H1 (cell line): ENCODE measurements around the gene WDR37. TPM values are rescaled to one million over a fixed set of nuclear protein-coding genes. Genes with fewer than 3 reads are reported as not detected.

Experiments
- CBX8 ChIP-seq: fragments of 300-800, 300-1000 bp; sonication (generic); IDR thresholded peaks from 2 replicates; pipeline ENCODE4 v1.7.1; 2016; ENCODE audit warnings: low read depth, low read length, borderline replicate concordance
- CHD1 ChIP-seq: IDR thresholded peaks from 2 replicates; pipeline ENCODE4 v1.6.1; 2012; ENCODE audit warnings: low read depth, low read length, improper control_type of control experiment
- CHD2 ChIP-seq: IDR thresholded peaks from 2 replicates; pipeline ENCODE4 v1.6.1; 2012; ENCODE audit warnings: low read length, improper control_type of control experiment
- CREB1 ChIP-seq: IDR thresholded peaks from 2 replicates; pipeline ENCODE4 v1.6.1; 2012; ENCODE audit warnings: inconsistent platforms
- EP300 ChIP-seq, 2 experiments: IDR thresholded peaks; 1 replicate in 1 of 2; 2 replicates in 1 of 2; pipeline ENCODE4 v1.6.1; 2011 to 2012; ENCODE audit warnings: low read depth in 2 of 2, low read length in 2 of 2, mild to moderate bottlenecking in 2 of 2, borderline replicate concordance in 1 of 2, inconsistent platforms in 1 of 2, moderate library complexity in 1 of 2
- HDAC2 ChIP-seq, 2 experiments: fragments of 300-600 bp in 1 of 2; sonication (generic) in 1 of 2; IDR thresholded peaks; 2 replicates each; pipeline ENCODE4 v1.6.1; 2011 to 2012; ENCODE audit warnings: low read depth in 2 of 2, low read length in 2 of 2, mild to moderate bottlenecking in 2 of 2, moderate library complexity in 2 of 2, borderline replicate concordance in 1 of 2, inconsistent platforms in 1 of 2
- ZNF274 ChIP-seq: IDR thresholded peaks from 2 replicates; pipeline ENCODE4 v1.7.0; 2012; ENCODE audit warnings: low read length, borderline replicate concordance; ENCODE audit errors: extremely low read depth
- polyA plus RNA-seq, 7 experiments: library from polyadenylated mRNA; depleted of rRNA in 3 of 7; stranded (reverse) in 5 of 7; unstranded in 2 of 7; fragments of >200 nt in 5 of 7; fragments of 200-250 nt in 2 of 7; gene quantifications; 1 replicate in 5 of 7; 2 replicates in 1 of 7; 4 replicates in 1 of 7; pipeline versions ENCODE4 v1.2.1 to v1.2.3, GENCODE V29; 2011 to 2013; ENCODE audit warnings: missing spikeins in 2 of 7, mixed read lengths in 2 of 7
- total RNA-seq: library from RNA; stranded (reverse); fragmentation: NEBNext Ultra II Directional; extraction: Animal tissue kit (Norgen Biotek cat#: 25700); gene quantifications from 2 replicates; pipeline ENCODE4 v1.2.1, GENCODE V29; 2021
- TF ChIP-seq, protein P1 (sequence below): fragments of 300-600 bp; sonication (generic); IDR thresholded peaks from 2 replicates; pipeline ENCODE4 v1.7.1; 2012; ENCODE audit warnings: low read length, moderate library complexity, mild to moderate bottlenecking, inconsistent platforms; ENCODE audit not compliant: insufficient replicate concordance
- TF ChIP-seq, protein P2 (sequence below): IDR thresholded peaks from 2 replicates; pipeline ENCODE4 v1.6.1; 2012; ENCODE audit warnings: inconsistent platforms
- TF ChIP-seq, protein P3 (sequence below): IDR thresholded peaks from 2 replicates; pipeline ENCODE4 v1.6.1; 2011; ENCODE audit warnings: low read length, improper control_type of control experiment

WDR37 gene
- total and polyA plus RNA-seq, 2 of the 8 experiments (the other 6 are each of a cell fraction or from before 2014, with no cell fraction given) = 9.6 to 12.0 TPM

DNA sequence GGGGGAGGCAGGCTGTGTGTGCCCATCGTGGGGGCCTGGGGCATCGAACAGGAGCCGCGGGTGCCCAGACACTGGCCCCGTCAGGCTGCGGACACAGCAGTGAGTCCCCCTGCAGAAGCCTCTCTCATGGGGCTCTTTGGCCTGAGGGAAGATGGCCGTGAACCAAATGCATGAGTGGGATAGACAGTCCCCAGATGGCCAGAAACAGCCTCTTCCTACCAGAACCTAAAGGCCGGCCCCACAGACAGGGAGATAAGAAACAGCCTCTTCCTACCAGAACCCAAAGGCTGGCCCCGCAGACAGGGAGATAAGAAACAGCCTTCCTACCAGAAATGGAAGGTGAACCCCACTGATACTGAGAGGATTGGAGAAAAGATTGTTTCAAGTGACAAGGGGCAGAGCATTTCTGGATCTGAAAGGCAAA, 47.1 kb upstream of the WDR37 start (continued):
- TF ChIP-seq, protein P1, sequence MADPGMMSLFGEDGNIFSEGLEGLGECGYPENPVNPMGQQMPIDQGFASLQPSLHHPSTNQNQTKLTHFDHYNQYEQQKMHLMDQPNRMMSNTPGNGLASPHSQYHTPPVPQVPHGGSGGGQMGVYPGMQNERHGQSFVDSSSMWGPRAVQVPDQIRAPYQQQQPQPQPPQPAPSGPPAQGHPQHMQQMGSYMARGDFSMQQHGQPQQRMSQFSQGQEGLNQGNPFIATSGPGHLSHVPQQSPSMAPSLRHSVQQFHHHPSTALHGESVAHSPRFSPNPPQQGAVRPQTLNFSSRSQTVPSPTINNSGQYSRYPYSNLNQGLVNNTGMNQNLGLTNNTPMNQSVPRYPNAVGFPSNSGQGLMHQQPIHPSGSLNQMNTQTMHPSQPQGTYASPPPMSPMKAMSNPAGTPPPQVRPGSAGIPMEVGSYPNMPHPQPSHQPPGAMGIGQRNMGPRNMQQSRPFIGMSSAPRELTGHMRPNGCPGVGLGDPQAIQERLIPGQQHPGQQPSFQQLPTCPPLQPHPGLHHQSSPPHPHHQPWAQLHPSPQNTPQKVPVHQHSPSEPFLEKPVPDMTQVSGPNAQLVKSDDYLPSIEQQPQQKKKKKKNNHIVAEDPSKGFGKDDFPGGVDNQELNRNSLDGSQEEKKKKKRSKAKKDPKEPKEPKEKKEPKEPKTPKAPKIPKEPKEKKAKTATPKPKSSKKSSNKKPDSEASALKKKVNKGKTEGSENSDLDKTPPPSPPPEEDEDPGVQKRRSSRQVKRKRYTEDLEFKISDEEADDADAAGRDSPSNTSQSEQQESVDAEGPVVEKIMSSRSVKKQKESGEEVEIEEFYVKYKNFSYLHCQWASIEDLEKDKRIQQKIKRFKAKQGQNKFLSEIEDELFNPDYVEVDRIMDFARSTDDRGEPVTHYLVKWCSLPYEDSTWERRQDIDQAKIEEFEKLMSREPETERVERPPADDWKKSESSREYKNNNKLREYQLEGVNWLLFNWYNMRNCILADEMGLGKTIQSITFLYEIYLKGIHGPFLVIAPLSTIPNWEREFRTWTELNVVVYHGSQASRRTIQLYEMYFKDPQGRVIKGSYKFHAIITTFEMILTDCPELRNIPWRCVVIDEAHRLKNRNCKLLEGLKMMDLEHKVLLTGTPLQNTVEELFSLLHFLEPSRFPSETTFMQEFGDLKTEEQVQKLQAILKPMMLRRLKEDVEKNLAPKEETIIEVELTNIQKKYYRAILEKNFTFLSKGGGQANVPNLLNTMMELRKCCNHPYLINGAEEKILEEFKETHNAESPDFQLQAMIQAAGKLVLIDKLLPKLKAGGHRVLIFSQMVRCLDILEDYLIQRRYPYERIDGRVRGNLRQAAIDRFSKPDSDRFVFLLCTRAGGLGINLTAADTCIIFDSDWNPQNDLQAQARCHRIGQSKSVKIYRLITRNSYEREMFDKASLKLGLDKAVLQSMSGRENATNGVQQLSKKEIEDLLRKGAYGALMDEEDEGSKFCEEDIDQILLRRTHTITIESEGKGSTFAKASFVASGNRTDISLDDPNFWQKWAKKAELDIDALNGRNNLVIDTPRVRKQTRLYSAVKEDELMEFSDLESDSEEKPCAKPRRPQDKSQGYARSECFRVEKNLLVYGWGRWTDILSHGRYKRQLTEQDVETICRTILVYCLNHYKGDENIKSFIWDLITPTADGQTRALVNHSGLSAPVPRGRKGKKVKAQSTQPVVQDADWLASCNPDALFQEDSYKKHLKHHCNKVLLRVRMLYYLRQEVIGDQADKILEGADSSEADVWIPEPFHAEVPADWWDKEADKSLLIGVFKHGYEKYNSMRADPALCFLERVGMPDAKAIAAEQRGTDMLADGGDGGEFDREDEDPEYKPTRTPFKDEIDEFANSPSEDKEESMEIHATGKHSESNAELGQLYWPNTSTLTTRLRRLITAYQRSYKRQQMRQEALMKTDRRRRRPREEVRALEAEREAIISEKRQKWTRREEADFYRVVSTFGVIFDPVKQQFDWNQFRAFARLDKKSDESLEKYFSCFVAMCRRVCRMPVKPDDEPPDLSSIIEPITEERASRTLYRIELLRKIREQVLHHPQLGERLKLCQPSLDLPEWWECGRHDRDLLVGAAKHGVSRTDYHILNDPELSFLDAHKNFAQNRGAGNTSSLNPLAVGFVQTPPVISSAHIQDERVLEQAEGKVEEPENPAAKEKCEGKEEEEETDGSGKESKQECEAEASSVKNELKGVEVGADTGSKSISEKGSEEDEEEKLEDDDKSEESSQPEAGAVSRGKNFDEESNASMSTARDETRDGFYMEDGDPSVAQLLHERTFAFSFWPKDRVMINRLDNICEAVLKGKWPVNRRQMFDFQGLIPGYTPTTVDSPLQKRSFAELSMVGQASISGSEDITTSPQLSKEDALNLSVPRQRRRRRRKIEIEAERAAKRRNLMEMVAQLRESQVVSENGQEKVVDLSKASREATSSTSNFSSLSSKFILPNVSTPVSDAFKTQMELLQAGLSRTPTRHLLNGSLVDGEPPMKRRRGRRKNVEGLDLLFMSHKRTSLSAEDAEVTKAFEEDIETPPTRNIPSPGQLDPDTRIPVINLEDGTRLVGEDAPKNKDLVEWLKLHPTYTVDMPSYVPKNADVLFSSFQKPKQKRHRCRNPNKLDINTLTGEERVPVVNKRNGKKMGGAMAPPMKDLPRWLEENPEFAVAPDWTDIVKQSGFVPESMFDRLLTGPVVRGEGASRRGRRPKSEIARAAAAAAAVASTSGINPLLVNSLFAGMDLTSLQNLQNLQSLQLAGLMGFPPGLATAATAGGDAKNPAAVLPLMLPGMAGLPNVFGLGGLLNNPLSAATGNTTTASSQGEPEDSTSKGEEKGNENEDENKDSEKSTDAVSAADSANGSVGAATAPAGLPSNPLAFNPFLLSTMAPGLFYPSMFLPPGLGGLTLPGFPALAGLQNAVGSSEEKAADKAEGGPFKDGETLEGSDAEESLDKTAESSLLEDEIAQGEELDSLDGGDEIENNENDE = no peak
- TF ChIP-seq CHD1 (no peak), CREB1 (no peak), ZNF274 (no peak), EP300 (IDR thresholded peaks at IDR 0.05; ENCODE audit: borderline replicate concordance in 1 of 2, low read depth in 2 of 2, low read length in 2 of 2) (no peak), CHD2 (no peak), HDAC2 (IDR thresholded peaks at IDR 0.05; ENCODE audit: borderline replicate concordance in 1 of 2, low read depth in 2 of 2, low read length in 2 of 2) (no peak), CBX8 (no peak)
- TF ChIP-seq, protein P2, sequence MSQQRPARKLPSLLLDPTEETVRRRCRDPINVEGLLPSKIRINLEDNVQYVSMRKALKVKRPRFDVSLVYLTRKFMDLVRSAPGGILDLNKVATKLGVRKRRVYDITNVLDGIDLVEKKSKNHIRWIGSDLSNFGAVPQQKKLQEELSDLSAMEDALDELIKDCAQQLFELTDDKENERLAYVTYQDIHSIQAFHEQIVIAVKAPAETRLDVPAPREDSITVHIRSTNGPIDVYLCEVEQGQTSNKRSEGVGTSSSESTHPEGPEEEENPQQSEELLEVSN = no peak
- TF ChIP-seq, protein P3, sequence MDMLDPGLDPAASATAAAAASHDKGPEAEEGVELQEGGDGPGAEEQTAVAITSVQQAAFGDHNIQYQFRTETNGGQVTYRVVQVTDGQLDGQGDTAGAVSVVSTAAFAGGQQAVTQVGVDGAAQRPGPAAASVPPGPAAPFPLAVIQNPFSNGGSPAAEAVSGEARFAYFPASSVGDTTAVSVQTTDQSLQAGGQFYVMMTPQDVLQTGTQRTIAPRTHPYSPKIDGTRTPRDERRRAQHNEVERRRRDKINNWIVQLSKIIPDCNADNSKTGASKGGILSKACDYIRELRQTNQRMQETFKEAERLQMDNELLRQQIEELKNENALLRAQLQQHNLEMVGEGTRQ = no peak
